GM10847 (cell line): ENCODE data around the gene COMMD3.

Source experiments
- POLR2A ChIP-seq: IDR thresholded peaks from 2 replicates; pipeline ENCODE4 v1.6.1; 2011; ENCODE audit not compliant: insufficient read length; ENCODE audit errors: extremely low read depth

Gene COMMD3

GRCh38 chr10:22315455-22316285 is 518 bp upstream of the COMMD3 start:
- no peak for TF ChIP-seq POLR2A

GRCh38 chr10:22317076-22317370 is 835 bp downstream of the COMMD3 start:
- no peak for TF ChIP-seq POLR2A

GRCh38 chr10:22317771-22318565 is 1.8 kb downstream of the COMMD3 start:
- no peak for TF ChIP-seq POLR2A

- TF ChIP-seq POLR2A: no peak
Measured at GRCh38 chr10:22318772-22319171, 2.6 kb downstream of the COMMD3 start.

- TF ChIP-seq POLR2A: no peak
Measured at GRCh38 chr10:22319547-22319979, 3.4 kb downstream of the COMMD3 start.

GRCh38 chr10:22319980-22320558 is 3.9 kb downstream of the COMMD3 start:
- no peak for TF ChIP-seq POLR2A

GRCh38 chr10:22320591-22321155 is 4.5 kb downstream of the COMMD3 start, which contains the start of gene BMI1:
BMI1 (plus strand) TSS chr10:22321099; CDS start chr10:22326450, 5,351 bp downstream.
- TF ChIP-seq POLR2A: no peak

GRCh38 chr10:22321156-22321923 is 5.2 kb downstream of the COMMD3 start:
- TF ChIP-seq POLR2A: peak; percentile 33

- no peak for TF ChIP-seq POLR2A
Measured at GRCh38 chr10:22321924-22322640, 5.9 kb downstream of the COMMD3 start.

- TF ChIP-seq POLR2A: no peak
Measured at GRCh38 chr10:22322641-22323160, 6.5 kb downstream of the COMMD3 start.

GRCh38 chr10:22323538-22324305 is 7.5 kb downstream of the COMMD3 start:
- TF ChIP-seq POLR2A: no peak

GRCh38 chr10:22324413-22324812 is 8.2 kb downstream of the COMMD3 start:
- no peak for TF ChIP-seq POLR2A

GRCh38 chr10:22324893-22325271 is 8.7 kb downstream of the COMMD3 start:
- no peak for TF ChIP-seq POLR2A
